NCI-H510A (cell line): ENCODE results near the gene USP34.
A peak's percentile ranks its signal among the peaks of the same experiment; 100 is the strongest.
"Not testable (repeated sequence)": the region's sequence is repeated elsewhere in the genome, so short reads cannot be mapped to it uniquely, and the experiment has no call there.

ENCODE experiments used
- DNase-seq: peaks from one replicate; lab custom pipeline; 2025; lab: John Stamatoyannopoulos, UW

USP34 gene

GRCh38 chr2:61183795-61184194 lies 287.1 kb downstream of the USP34 start:
- DNase-seq: no peak

DNA sequence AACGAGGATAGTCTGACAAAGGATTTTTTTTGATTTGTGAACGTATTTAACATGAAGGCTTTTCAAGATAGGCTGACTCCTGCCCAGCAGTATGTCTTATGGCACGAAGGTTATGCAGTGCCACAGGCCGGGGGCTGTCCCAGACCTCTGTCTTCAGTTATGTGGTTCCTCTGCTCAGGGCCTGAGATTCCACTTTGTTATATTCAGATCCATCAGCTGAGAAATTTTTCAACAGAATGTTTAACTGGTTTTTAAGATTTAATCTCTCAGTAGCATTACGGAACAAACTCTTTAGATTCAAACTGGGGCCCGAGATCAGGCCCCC lies 288.9 kb downstream of the USP34 start:
- DNase-seq: no peak

- no peak for DNase-seq
These were observed 289.4 kb downstream of the USP34 start for GRCh38 chr2:61181382-61182058.

GRCh38 chr2:61180686-61181085 lies 290.2 kb downstream of the USP34 start:
- no peak for DNase-seq

DNA sequence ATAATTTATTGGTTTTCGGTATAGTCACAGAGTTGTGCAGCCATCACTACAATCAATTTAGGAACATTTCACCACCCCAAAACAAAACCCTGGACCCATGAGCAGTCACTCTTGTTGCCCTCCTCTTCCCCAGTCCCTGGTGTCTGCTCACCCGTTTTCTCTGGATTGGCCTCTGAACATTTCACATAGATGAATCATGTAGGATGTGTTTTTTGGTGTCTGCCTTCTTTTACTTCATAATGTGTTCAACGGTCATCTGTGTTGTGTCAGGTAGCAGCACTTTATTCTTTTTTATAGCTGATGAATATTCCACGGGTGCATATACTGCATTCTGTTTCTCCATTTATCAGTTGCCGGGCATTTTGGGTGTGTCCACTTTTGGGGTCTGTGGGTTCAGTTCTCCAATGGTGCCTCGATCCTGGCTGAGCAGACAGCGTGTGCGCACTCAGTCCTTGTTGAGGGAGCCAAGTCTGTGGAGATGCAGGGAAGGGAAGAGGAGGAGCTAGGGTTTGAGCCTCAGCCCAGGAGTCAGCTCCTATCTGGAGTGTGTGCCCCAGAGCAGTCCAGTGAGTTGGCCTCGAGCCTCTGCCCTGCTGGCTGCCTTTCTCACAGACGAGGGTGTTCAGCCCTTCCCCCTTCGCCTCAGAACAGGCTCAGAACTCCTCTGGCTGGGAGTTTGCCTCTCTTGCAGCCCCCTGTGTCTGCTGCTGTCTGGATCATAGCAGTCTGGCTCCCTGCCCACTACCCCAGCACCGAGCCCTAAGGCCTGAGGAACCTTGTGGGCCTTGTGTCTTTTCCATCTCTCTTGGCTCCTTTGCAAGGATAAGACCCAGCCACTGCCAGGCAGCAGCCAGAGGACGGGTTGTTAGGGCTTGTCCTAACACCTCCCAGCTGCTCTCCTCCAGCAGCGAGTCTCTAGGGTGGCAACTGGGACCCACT lies 290.9 kb downstream of the USP34 start:
- DNase-seq: no peak

- peak; percentile 23 for DNase-seq
These were observed 292.0 kb downstream of the USP34 start for GRCh38 chr2:61178603-61179545.

DNA sequence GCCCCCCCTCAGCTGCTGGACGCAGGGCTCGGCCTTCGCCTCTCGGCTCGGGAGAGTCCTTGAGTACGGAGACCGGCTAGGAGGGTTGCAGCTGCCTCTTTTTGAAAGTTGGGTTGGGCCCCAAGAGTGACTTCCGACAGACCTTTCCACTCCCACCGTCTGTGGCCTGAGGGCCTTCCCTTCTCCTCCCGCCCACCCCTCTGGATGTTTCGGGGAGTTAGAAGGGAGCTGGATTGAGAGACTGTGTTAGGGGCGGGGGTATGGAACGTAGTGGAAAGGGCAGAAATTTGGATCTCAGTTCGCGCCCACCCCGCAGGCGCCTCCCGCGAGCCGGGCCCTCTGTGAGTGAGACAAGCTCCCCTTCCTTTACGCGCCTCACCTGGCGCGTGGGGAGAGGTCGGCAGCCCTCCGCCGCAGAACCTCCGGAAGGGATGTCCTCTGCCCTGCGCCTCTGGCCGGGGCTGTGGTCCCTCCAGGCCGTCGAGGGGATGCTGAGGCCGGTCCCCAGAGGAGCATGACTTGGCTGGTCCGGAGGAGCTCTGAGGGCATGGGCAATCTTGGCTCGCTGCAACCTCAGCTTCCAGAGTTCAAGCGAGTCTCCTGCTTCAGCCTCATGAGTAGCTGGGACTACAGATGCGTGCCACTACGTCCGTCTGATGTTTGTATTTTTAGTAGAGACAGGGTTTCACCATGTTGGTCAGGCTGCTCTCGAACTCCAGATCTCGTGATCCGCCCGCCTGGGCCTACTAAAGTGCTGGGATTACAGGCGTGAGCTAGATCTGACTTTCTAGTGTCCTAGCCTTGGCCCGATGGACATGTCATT lies 292.9 kb downstream of the USP34 start:
- DNase-seq: no peak

DNA sequence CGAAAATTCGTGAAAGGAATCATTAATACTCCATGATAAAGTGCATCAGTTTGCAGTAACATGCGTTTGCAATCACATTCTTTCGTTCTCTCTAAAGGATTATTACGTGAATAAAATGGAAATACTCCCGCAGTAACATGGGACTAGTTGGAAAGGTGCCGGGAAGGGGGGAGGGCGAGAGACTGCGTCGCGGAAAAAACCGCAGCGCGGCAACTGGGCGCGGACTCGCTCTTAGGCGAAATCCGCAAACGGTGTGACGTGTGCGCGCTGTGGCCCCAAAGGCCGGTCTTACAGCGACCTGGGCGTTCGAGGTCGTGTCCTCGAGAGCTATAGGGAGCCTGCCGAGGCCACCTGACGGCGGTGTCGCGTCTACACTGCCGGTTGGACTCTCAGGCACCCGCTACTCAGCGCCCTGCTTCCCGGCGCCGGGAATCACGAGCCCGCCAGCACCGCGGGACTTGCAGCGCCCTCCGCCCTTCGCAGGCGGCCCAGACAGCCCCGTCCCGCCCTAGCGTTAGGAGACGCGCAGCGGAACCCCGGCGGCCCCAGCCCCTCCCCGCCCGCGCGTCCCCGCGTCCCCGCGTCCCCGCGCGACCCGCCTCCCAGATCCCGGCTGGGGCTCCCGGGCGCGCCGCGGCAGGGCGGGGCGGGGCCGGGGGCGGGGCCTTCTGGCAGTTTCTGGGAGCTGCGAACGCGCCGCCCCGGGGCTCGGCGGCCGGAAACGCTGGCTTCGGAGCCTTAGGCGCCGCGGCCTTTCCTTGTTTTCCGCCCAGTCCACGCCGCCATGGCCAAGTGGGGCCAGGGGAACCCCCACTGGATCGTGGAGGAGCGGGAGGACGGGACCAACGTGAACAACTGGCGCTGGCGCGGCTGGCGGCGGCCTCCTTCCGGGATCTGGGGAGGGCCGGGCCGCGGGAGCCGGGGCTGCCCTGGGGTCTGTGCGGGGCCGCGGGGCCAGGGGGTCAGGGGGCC lies 293.8 kb downstream of the USP34 start:
- DNase-seq: peak; percentile 92

GRCh38 chr2:61175036-61175435 lies 295.9 kb downstream of the USP34 start:
- no peak for DNase-seq

DNA sequence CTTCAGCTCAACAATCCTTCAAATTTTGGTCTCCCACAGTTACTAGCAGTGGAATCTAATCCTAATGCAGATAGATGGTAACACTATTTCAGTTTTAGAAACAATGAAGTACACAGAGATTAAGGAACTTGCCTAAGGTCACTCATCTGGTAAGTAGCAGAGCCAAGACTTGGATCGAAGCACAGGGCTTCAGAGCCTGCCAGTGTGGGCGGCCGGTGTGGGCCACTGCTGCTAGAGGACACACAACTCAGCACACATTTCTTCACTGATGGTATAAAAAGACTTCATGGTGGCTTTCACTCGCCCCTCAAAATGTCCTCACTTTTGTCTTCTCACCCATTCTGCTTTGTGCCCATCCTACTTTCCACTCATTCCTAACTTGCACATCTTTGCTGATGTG lies 297.8 kb downstream of the USP34 start:
- DNase-seq: no peak

DNA sequence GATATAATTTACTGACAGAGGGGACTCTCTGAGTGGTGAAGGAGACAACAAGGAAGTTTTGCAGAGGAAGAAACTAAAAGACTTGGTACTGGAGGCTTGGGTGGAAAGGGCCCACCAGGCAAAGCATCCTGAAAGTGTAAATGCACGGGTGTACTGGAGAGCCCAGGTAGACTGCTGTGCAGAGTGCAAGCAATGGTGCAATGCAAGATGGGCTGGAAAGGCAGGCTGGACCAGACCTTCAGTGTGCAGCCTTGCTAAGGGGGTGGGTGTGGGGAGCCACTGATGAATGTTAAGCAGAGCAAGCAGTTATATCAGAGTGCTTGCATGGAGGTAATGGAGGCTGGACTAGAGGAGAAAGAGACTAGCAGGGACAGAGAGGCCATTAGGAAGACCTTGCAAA lies 298.2 kb downstream of the USP34 start:
- no peak for DNase-seq

DNA sequence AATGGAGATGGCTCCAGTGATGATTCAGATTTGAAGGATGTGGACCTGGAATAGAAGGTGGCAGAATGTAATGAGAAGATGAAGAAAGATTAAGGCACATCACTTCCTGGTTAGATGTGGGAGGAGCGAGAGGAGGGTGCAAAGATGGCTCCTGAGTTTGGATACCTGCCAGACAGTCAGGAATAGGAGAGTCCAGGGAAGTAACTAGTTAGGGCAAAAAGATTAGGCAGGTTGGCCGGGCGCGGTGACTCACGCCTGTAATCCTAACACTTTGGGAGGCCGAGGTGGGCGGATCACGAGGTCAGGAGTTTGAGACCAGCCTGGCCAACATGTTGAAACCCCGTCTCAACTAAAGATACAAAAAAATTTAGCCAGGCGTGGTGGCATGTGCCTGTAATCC lies 303.3 kb downstream of the USP34 start:
- no peak for DNase-seq

DNA sequence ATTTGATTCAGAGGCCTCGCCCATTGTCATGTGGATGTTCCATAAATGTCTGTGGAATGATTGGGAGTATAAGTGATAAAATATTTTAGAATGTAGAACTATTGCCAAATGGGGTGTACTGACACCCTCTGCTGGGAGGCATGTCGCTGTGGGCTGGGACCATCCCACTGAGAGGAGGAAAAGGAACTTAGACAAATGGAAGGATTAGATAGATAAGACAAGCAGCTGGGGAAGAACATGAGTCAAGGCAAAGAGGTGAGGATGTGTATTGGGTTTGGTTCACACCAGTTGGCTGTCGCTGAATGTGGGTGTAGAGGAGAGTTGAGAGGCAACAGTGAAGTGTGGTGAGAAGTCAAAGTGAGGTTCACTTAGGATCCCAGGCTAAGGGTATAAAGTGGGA lies 304.9 kb downstream of the USP34 start:
- no peak for DNase-seq

DNA sequence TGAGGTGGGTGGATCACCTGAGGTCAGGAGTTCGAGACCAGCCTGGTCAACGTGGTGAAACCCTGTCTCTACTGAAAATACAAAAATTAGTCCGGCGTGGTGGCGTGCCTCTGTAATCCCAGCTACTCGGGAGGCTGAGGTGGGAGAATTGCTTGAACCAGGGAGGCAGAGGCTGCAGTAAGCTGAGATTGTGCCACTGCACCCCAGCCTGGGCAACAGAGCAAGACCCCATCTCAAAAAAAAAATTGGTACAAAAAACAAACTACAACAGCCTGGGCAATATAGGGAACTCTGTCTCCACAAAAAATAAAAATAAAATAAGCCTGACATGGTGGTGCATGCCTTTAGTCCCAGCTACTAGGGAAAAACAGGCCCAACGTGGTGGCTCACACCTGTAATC lies 305.8 kb downstream of the USP34 start:
- DNase-seq: not testable (repeated sequence)

DNA sequence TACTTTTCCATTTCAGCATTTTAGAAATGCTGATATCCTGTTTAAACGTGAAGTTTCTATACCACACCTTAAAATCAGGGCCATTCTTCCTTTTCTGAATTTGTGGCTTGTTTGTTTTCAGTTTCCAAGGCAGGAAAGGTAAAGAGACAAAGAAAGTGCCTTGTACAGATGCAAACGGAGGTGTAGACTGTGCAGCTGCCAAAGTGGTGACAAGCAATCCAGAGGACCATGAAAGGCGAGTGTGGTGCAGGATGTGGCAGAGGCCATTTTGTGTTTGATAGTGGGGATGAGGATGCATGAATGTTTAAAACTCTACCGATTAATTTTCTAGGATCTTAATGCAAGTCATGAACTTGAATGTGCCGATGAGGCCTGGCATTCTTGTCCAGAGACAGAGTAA lies 308.2 kb downstream of the USP34 start:
- no peak for DNase-seq

DNA sequence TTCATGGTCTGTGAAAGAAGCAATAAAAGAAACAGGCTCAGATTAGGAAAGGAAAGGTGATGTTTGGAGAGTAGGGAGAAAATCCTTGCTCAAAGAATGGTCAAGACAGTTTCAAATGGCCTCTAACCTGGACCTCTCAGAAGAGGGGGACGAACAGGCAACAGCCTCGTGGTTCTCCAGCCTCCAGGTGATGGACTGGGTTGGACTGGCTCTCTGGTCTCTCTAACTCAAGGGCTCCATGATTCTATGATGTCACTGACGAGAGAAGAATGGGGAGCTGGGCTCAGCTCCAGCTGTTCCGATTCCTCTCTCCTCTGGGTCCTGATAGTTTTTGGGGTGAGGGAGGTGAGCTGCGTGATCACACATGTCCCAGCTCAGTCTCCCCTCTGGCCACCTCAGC lies 309.0 kb downstream of the USP34 start, which contains the start of gene C2orf74:
C2orf74 (plus strand) TSS at position 301 of the 400 bp plus-strand sequence. CDS start 327 bp downstream, outside the sequence.
- no peak for DNase-seq

DNA sequence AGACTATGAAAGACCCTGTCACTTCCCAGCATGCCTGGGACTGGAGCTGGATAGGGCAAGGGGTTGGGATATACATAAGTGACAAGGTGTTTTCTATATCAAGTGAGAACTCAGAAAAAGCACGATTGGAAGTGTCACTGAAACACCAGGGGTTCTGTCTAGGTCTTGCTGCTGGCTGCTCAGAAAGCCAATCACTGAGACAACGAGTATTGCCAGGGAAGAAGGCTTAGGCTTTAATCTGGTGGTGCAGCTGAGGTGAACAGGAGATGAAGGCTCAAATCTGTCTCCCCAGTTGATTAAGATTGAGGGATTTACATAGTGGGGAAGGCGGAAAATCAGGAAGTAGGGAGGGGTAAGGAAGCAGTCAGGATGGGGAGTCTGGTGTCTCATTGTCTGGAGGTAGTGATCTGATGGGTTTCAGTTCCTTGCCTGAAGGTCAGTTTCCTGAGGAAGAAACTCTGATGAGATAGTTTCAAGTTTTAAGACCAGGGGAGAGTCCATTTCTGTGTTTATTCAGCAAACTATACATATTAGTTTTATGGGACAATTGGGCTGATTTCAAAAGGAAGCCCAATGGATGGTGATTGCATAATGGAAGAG lies 312.4 kb downstream of the USP34 start:
- no peak for DNase-seq

DNA sequence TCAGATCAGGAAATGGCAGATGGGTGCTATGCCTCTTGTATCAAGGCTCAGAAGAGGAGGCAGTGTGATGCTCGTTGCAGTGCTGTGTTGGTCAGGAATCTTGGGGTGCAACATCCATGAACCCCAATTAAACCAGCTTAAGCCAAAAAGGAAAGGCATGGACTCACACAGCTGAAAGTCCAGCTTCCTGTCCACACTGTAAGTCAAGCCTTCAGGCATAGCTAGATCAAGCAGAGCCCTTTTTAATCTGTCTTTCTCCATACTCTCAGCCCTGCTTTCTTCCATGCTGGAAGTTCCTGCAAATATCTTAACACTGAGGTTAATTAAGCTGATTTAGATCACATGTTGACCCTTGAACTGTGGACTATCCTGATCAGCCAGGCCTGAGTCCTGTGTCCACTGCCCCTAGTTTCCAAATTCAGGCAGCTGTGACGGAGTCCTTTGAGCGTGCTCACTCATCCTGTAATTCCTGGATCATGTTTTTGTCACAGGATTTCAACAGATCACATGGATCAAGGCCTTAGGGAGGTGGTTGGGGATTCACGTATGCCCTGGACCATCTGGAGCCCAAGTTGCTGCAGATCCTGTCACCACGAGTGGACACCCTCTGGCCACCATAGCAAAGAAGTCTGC lies 313.4 kb downstream of the USP34 start:
- DNase-seq: no peak

DNA sequence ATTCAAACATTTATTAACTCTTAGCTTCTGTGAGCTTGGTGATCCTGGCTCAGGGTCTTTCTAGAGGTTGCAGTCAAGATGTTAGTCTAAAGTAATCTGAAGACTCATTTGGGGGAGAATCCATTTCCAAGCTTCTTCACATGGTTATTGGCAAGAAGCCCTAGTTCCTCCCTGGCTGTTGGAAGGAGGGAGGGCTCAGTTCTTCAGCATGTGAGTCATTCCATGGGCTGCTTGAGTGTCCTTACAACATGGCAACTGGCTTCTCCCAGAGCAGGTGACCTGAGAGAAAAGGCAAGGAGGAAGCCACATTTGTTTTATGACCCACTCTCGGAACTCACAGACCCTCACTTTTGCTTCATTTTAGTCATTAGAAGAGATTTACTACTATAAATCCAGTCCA lies 319.5 kb downstream of the USP34 start:
- no peak for DNase-seq
